MM.1S (cell line): ENCODE data around the gene DAB1.

ENCODE experiments used
- DNase-seq: peaks from one replicate; pipeline ENCODE4 v3.0.0-alpha.2; 2015
- H2AFZ ChIP-seq: fragments of 300-600 bp; sonication (generic); 2 replicates; pipeline ENCODE4 v1.6.0; 2016; ENCODE audit warnings: antibody characterized with exemption, low read length
- H3F3A ChIP-seq: fragments of 300-600 bp; sonication (generic); 2 replicates; pipeline ENCODE4 v1.6.1; 2016; ENCODE audit warnings: mild to moderate bottlenecking, antibody characterized with exemption, low read length, moderate library complexity, mixed read lengths; ENCODE audit not compliant: insufficient read depth
- H3K27ac ChIP-seq: fragments of 300-600 bp; sonication (generic); 2 replicates; pipeline ENCODE4 v1.5.1; 2016; ENCODE audit warnings: mild to moderate bottlenecking, low read length
- H3K27me3 ChIP-seq: fragments of 300-600 bp; sonication (generic); replicated peaks from 2 replicates; pipeline ENCODE4 v1.6.0; 2016; ENCODE audit warnings: low read length; ENCODE audit not compliant: insufficient read depth
- H3K36me3 ChIP-seq: fragments of 300-600 bp; sonication (generic); replicated peaks from 2 replicates; pipeline ENCODE4 v1.6.1; 2016; ENCODE audit warnings: mild to moderate bottlenecking, low read length, mixed read lengths; ENCODE audit not compliant: insufficient read depth
- H3K4me1 ChIP-seq: fragments of 300-600 bp; sonication (generic); 2 replicates; pipeline ENCODE4 v1.6.1; 2016; ENCODE audit warnings: low read length, mixed read lengths
- H3K4me2 ChIP-seq: fragments of 300-600 bp; sonication (generic); 2 replicates; pipeline ENCODE4 v1.6.0; 2016; ENCODE audit warnings: low read depth, low read length
- H3K4me3 ChIP-seq: fragments of 300-600 bp; sonication (generic); 2 replicates; pipeline ENCODE4 v1.5.1; 2016; ENCODE audit warnings: low read length, mixed read lengths
- H3K79me2 ChIP-seq: fragments of 300-600 bp; sonication (generic); 2 replicates; pipeline ENCODE4 v1.6.1; 2016; ENCODE audit warnings: mixed run types, low read length, mixed read lengths
- H3K9ac ChIP-seq: fragments of 300-600 bp; sonication (generic); 2 replicates; pipeline ENCODE4 v1.6.1; 2016; ENCODE audit warnings: low read length, mixed read lengths
- H3K9me2 ChIP-seq: fragments of 300-600 bp; sonication (generic); replicated peaks from 2 replicates; pipeline ENCODE4 v1.6.1; 2016; ENCODE audit warnings: mild to moderate bottlenecking, low read length, mixed read lengths; ENCODE audit not compliant: insufficient read depth
- H3K9me3 ChIP-seq: fragments of 300-600 bp; sonication (generic); replicated peaks from 2 replicates; pipeline ENCODE4 v1.6.1; 2016; ENCODE audit warnings: mild to moderate bottlenecking, low read length, mixed read lengths; ENCODE audit not compliant: insufficient read depth
- H4K20me1 ChIP-seq: fragments of 300-600 bp; sonication (generic); 2 replicates; pipeline ENCODE4 v1.6.1; 2016; ENCODE audit warnings: mild to moderate bottlenecking, low read length, moderate library complexity, mixed read lengths; ENCODE audit not compliant: insufficient read depth
- CTCF ChIP-seq: fragments of 300-600 bp; sonication (generic); IDR thresholded peaks from 2 replicates; pipeline ENCODE4 v1.5.1; 2016; ENCODE audit warnings: antibody characterized with exemption, low read length, mixed read lengths
- EZH2 ChIP-seq: fragments of 300-600 bp; sonication (generic); optimal IDR thresholded peaks from 2 replicates; pipeline ENCODE3; 2017; ENCODE audit warnings: low read depth, mild to moderate bottlenecking, antibody characterized with exemption, low read length, mixed read lengths
- EZH2phosphoT487 ChIP-seq: fragments of 300-600 bp; sonication (generic); IDR thresholded peaks from 2 replicates; pipeline ENCODE4 v1.6.1; 2018; ENCODE audit warnings: antibody characterized with exemption, low read length

DAB1 gene

GRCh38 chr1:57026624-57027354 lies 397.1 kb downstream of the DAB1 start:
- Histone ChIP-seq H3K36me3 (no peaks in the 10 kb centered on the region), H4K20me1 (no peaks in the 10 kb centered on the region), H3K27ac (no peak overlapping the region), H2AFZ (no peak overlapping the region), H3K4me3 (no peak overlapping the region), H3F3A (no peaks in the 10 kb centered on the region), H3K79me2 (no peaks in the 10 kb centered on the region), H3K4me2 (no peak overlapping the region), H3K9me3 (no peaks in the 10 kb centered on the region), H3K27me3 (no peaks in the 10 kb centered on the region), H3K9me2 (no peaks in the 10 kb centered on the region), H3K4me1 (no peaks in the 10 kb centered on the region), H3K9ac (no peak overlapping the region)
- DNase-seq, result no peak
- TF ChIP-seq CTCF (no peak), EZH2phosphoT487 (no peak), EZH2 (no peak)

DNA sequence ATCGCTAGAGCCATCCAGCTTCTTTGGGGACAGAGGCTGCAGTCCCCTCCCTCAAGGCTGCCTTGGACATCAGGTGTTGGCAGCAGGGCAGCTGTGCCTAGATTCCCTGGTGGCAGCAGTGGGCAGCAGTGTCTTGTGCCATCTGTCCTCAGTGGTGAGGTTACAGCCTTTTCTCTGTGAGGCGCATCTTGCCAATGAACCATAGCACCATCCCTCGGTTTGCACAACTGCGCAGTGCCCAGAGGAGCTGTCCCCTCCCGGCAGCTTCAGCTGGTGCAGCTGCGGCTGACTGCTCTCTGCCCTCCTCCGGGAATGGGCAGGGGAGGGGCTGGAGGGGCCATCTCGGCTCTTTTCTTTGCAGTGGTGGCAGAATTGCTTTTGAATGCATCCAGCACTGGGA lies 399.0 kb downstream of the DAB1 start:
- Histone ChIP-seq H3K36me3 (no peaks in the 10 kb centered on the region), H3K4me1 (no peaks in the 10 kb centered on the region), H3K4me3 (no peak overlapping the region), H3K27me3 (no peaks in the 10 kb centered on the region), H3K9me2 (no peaks in the 10 kb centered on the region), H3K27ac (no peak overlapping the region), H3F3A (no peaks in the 10 kb centered on the region), H2AFZ (no peak overlapping the region), H3K79me2 (no peaks in the 10 kb centered on the region), H3K4me2 (no peak overlapping the region), H3K9me3 (no peaks in the 10 kb centered on the region), H4K20me1 (no peaks in the 10 kb centered on the region), H3K9ac (no peak overlapping the region)
- no peak for TF ChIP-seq CTCF
- TF ChIP-seq EZH2phosphoT487, result no peak
- TF ChIP-seq EZH2, result no peak
- DNase-seq, result no peak

DNA sequence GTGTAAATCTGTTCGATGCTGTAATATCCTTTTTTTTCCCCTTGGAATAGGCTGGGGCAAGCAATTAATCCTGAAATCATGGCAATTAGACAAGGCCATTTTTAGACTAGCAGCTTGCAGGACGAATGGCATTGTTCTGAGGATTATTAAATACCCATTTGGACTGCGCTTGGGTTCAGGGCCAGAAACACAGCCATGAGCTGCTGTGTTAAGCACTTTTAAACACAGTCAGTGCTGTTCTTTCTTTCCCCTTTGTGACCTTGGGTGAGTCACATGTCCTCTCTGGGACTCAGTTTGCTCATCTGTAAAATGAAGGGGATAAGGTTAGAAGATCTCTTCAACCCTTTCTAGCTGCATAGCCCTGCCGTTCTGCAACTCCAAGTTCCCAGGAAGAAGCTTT lies 399.4 kb downstream of the DAB1 start:
- no peaks in the 10 kb centered on the region for H3K9me3 ChIP-seq
- H3K4me2 ChIP-seq, result no peak overlapping the region
- H3K27me3 ChIP-seq, result no peaks in the 10 kb centered on the region
- H3K9me2 ChIP-seq, result no peaks in the 10 kb centered on the region
- H3K79me2 ChIP-seq, result no peaks in the 10 kb centered on the region
- no peak overlapping the region for H3K9ac ChIP-seq
- H3K36me3 ChIP-seq, result no peaks in the 10 kb centered on the region
- TF ChIP-seq EZH2phosphoT487 (no peak), EZH2 (no peak), CTCF (no peak)
- no peak for DNase-seq
- no peaks in the 10 kb centered on the region for H3K4me1 ChIP-seq
- H3K4me3 ChIP-seq, result no peak overlapping the region
- H2AFZ ChIP-seq, result no peak overlapping the region
- no peaks in the 10 kb centered on the region for H4K20me1 ChIP-seq
- no peak overlapping the region for H3K27ac ChIP-seq
- no peaks in the 10 kb centered on the region for H3F3A ChIP-seq
